NCI-H510A (cell line): ENCODE results near the gene CD99L2.

Experiments used
- DNase-seq: peaks from one replicate; lab custom pipeline; 2025; lab: John Stamatoyannopoulos, UW

Gene CD99L2, protein sequence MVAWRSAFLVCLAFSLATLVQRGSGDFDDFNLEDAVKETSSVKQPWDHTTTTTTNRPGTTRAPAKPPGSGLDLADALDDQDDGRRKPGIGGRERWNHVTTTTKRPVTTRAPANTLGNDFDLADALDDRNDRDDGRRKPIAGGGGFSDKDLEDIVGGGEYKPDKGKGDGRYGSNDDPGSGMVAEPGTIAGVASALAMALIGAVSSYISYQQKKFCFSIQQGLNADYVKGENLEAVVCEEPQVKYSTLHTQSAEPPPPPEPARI

DNA sequence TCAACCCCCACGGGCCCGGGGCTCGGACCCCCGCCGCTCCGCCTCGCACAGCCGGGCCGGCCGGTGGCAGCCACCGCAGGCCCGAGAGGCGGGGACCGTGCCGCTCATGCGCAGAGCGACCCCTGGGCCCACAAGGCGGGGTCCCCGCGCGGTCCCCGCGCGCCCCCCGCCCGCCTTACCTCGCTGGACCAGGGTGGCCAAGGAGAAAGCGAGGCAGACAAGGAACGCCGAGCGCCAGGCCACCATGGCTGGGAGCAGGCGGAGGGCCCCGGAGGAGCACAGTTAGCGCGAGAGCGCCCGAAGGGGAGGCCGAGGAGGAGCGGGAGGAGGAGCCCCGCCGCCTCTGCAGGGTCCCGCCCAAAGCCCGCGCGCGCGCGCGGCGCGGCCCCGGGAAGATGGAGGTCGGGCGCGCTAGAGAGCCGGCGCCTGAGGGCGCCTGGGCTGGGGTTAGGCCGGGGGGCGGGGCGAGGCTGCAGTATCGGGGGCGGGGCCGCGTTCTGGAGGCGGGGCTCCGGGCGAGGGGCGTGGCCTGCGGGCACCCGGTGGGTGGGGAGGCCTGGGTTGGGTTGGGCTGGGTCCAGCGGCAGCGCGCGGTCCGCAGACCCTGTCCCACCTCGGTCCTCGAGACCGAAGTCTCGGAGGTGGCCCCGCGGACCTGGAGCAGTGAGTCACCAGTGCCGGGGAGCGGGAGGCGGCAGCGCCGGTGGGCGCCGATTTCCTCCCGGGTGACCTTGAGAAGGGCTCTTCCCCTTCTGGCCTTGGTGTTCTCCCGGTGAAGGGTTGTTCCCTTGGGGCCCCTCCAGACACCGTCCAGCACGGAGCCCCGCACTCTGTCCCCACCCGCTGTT is at the start of gene CD99L2:
TSS of gene CD99L2 (minus strand) at position 326 of the 848 bp plus-strand sequence. CDS start at position 246, 80 bp downstream.
- DNase-seq, result peak; percentile 67

DNA sequence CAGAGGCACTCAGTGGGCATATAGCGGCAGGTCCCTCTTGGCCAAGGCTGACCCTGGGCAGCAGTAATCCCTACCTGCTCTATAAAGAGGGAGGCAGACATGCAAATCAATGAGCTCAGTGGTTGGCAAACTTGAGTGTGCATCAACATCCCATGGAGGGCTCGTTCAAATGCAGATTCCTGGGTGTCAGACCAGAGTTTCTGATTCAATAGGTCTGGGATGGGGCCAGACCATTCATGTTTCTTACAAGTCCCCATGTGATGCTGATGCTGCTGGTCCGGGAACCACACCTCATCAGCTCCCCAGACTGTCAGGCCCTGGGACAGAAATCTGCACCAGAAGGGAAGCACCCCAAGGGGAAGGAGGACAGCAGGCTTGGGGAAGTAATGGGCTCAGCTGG is 45.8 kb upstream of the CD99L2 start:
- no peak for DNase-seq

DNA sequence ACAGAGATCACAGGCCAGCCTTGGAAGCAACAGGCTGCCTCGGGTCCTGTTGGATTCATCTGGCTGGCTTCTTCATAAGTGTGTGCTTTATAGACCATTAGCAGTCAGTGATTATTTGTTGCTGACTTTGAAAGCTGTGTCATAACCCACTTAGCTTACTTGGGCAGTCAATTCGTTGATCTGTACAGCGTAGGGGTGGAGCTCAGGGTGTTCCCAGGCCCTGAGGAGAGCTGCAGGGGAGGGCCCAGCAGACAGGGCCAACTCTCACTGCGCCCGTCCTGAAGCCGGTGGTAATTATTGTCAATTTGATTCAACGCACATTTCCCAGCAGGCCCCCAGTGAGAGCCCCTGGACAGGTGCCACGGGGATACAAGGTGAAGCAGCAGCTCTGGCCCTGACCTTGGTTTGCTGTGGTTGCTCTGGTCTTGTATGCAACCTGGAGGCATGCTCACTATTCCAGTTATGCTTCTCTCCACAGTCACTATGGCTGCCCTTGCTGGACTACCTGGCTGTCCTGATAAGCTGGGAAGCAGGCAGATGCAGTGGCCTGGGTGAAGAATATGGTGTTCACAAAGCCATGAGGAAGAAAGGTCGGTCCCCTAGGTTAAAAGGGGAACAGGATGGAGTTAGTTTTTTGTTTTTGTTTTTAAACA is 44.6 kb upstream of the CD99L2 start:
- peak; percentile 34 for DNase-seq

DNA sequence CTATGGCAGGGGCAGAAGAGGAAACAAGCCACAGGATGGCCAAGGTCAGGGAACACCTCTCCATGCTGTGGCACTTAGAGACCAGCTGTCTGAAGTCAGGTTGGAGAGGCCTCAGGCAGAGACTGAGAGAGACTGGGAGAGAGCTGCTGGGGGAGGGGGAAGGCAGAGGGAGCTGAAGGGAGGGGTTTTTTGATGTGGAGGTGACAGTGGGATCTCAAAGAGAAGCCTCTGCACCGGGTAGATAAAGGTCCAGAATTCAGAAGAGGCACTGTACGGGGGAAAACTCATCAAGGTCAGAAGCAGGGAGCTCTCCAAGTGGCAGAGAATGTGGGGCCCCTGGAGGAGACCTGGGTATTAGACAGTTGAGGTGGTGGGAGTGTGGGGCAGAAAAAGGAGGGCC is 43.1 kb upstream of the CD99L2 start:
- no peak for DNase-seq

DNA sequence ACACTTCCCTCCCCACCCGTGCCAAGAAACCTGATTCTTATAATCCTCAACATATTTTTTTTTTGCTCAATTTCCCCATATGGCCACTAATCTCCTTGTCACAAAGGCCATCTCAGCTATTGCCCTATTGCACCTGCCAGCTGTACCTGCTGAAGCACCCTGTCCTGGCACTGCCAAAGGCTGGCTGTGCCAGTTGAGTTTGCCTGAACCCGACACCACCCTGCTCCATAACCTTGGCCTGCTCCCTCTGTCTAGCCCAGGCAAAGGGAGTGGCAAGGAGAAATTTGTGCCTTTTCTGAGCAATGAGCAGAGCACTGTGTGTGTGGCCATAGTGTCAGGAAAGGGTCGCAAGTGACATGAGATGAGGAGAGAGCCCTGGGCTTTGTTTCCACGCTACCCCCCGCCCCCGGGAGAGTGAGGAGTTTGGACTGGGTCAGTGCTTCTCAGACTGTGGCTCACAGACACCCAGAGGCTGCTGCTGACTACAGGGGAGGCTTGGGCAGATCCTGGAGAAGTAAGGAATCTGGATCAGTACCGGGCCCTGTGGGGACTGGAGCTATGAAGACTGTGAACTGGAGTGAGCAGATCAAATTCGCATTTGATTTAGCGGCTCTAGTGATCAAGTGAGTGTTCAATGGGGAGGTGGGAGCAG is 42.5 kb upstream of the CD99L2 start:
- no peak for DNase-seq

DNA sequence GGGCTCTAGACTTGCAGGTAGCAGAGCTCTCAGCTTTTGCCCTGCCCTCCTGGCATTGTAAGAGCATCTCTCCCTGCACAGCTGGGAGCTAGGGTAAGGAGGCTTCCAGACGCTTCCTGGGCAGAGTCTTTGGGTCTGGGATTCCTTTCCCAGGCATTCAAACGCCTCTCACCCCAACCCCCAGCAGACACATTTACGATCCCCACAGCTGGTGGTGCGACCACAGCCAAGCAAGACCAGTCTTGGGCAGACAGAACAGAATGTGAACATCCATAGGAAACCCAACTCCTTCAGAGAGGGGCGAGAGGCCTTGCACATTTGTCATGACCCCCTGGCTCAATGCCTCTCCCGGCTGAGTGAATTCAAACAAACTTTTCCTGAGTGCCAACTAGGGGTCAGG is 38.1 kb upstream of the CD99L2 start:
- DNase-seq, result no peak

DNA sequence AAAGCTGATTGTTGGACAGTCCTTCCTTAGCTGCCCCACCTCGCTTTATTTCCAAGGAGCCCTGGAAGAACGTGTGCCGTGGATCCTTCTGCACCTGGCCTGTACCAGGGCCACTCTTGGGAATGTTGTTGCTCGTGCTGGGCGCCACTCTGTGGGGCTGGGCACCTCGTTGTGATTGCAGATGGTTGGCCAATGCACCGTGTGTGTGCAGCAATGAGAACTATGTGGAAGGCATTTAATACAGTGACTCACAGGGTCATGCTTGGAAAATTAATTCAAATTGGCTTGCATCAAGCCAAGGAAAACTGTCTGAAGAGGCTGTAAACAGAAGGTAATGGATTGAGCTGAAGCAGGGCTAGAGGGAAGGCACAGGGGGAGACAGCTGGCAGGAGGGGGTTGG is 37.0 kb upstream of the CD99L2 start:
- no peak for DNase-seq

DNA sequence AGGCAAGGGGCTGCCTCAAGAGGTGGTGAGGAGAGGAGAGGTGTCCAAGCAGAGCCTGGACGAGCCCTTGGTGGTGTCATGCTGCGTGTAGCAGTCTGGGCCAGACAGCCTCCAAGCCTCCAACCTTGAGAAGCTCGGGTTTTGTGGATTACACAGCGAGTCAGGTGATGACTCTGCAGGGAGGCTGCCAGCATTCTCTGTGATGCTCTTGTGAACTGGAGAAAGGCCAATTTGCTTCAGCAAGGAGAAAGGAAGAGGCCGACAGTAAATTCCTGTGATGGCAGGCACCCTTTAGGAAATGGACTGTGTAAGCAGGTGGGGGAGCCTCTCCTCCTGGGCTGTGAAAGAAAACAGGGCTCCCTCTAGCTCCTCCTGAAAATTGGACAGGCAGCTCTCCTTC is 36.0 kb upstream of the CD99L2 start:
- no peak for DNase-seq

DNA sequence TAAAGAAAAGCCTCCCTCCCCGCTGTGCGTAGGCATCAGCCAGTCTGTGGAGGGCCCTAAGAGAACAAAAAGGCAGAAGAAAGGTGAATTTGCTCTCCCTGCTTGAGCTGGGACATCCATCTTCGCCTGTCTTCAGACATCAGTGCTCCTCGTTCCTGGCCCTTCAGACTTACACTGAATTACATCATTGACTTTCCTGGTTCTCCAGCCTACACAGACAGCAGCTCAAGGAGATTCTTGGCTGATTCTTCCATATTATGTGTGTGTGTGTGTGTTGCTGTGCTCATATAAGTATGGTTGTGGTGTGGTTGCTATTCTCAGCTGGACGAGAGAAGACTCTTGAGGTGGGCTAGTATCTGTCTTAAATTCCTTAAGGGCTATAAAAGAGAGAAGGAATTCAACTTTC is 35.5 kb upstream of the CD99L2 start:
- no peak for DNase-seq

DNA sequence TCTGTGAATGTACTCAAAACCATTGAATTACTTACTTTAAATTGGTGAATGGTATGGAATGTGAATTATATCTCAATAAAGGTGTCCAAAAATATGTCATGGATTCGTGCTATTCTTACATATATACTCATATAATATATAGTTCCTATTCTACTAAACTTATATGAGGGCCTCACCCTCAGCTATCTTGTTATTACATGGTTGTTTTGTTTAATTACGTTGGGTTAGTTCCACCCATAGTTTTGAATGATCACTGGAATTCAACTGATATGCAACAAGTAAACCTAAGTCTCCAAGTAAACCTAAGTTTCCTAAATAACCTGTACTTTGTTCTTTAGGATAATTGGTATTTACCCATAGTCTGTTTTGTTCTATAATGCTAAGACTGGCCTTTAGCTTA is 30.6 kb upstream of the CD99L2 start:
- DNase-seq, result no peak

DNA sequence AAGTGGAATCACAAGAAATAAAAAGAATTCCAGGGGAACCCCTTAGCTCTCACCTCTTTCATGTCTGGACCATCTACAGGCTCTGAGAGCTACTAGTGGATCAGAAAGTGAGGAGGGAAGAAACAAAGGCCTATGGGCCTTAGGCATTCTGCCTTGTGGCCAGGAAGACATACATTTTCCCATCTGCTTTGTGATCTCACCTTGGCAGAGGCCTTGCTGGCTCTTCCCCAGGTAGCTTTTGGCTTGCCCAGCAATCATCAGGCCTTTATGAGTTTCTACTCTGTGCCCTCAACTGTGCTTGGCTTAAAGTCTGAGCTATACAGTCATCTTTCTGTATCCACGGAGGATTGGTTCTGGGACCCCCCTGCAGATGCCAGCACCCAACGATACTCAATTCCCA is 28.3 kb upstream of the CD99L2 start:
- no peak for DNase-seq

DNA sequence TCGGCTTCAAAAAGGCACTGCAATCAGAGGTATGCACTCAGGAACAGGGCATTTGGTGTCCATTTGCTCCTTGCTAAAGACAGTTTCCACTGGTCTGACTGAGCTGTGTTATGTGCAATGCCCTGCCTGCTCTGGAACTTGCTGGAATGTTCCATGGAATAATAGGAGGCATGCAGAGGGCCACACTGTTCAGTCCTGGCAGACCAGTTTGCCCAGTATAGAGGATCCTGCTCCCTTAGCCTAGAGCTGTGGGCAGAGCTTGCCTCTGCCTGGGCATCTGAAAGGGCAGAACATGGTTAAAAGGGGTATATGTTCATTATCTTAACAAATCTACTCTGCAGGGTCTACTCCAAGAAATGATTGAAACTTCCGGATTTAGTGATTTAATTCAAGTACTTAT is 27.8 kb upstream of the CD99L2 start:
- no peak for DNase-seq

DNA sequence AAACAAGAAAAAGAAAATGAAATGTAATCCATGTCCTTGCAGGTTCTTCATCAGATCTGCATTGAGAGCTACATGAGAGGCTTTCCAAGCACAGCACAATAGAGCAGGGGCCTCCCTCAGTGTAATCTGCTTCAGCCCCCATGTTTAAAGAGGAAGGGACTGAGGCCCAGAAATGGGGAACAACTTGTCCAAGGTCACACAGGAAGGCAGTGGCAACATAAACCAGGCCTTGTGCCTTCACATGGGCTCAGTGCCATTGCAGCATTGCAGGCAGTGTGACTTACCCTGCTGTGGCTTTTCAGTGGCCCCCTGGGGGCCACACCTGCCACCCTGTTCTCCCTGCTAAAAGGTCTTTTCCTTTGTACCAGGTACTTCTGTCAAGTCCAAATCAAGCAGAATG is 20.9 kb upstream of the CD99L2 start:
- no peak for DNase-seq

DNA sequence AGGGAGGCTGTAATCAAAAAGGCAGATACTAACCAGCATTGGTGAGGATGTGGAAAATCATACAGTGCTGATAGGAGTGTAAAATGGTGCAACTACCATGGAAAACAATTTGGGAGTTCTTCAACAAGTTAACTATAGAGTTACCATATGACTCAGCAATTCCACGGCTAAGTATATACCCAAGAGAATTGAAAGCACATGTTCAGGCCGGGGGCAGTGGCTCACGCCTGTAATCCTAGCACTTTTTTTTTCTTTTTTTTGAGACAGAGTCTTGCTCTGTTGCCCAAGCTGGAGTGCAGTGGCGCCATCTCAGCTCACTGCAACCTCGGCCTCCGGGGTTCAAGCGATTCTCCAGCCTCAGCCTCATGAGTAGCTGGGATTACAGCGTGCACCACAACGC is 15.0 kb upstream of the CD99L2 start:
- DNase-seq, result no peak

DNA sequence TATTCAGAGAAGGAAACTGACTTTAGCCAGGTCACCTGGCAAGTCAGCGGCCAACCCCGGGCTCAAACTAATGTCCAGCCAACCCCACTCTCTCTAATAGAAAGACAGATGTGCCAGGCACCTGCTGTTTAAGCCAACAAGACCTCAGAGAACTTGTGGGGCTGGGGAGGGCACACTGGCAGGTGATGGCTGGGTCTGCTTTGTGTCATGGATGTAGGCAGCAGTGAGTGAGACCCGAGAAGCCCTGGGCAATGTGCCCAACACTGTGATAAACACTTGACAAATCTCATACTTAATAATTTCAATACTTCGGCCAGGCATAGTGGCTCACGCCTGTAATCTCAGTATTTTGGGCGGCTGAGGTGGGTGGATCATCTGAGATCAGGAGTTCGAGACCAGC is 9.0 kb upstream of the CD99L2 start:
- DNase-seq, result peak; percentile 18

DNA sequence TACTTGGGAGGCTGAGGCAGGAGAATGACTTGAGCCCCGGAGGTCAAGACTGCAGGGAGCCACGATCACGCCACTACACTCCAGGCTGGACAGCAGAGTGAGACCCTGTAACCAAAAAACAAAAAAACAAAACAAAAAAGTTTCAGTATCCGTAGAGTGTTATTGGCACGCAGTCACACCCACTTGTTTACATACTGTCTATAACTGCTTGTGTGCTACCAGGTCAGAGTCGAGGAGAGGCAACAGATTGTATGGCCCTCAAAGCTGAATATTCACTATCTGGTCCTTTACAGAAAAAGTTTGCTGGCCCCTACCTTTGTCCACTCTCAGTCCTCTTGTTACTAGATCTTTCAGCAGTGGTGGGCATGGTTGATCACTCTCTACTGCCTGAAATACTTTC is 8.2 kb upstream of the CD99L2 start:
- no peak for DNase-seq

DNA sequence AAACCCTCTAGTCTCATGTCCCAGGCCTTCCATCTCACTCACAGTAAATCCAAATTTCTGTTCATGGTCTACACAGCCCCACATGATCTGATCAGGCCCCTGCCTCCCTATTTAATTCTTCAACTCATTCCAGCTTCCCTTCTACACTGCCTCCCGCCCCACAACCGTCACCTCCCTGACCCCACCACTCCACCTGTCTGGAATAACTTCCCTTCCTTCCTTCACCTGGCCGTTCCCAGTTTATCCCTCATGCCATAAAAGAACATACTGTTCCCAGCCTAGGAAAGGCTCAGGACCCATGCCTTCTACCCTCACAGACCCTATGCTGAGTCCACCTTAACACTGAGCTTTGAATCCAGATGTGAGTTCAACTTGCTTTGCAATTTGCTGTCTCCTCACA is 6.8 kb upstream of the CD99L2 start:
- DNase-seq, result no peak

DNA sequence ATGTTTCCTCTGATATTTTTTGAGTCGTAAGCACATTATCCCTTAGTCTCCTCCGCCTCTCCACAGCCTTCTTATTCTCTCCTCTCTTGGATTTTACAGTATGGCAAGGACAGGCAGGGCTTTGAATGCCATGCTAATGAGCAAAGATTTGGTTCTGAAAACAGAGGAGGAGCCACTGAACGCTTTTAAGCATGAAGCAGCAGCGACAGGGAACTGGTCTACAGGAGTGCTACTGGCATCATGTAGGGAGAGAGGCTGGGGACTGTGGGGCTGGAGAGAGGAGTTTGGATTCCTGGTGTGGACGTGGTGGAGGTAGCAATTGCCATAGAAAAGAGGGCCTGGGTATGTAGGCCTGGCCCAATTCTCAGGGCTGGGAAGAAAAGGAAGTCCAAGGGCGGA is 4.6 kb upstream of the CD99L2 start:
- DNase-seq, result peak; percentile 2

DNA sequence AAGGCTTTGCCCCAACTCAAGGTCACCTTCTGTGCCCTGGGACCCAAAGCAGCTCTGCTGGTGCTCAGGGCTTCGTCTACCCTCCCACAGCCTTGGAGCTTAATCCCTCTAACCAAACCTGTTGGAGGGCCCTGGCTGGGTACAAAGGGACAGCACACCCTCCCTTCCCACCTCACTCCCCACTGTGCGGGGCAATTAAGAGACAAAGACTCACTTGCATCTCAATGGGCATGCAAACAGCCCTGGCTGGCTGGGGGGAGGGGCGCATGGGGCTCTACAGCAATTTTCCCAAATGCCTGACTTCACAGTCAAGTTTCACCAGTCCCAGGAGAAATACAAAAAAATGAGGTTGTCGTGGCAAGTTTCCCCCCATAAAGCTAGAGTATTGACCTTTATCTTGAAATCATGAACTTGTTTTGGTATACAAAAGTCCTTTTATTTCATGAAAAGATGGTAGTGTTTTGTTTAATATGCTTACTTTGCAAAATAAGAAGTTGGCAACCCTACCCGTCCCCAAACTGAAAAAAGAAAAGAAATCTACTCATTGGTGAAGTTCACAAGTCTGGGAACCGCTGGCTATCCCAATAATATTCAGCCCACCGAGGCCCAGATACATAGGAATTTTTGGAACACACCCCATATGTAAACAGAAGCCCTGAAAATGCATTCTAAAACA is 4.1 kb upstream of the CD99L2 start:
- DNase-seq, result peak; percentile 76

DNA sequence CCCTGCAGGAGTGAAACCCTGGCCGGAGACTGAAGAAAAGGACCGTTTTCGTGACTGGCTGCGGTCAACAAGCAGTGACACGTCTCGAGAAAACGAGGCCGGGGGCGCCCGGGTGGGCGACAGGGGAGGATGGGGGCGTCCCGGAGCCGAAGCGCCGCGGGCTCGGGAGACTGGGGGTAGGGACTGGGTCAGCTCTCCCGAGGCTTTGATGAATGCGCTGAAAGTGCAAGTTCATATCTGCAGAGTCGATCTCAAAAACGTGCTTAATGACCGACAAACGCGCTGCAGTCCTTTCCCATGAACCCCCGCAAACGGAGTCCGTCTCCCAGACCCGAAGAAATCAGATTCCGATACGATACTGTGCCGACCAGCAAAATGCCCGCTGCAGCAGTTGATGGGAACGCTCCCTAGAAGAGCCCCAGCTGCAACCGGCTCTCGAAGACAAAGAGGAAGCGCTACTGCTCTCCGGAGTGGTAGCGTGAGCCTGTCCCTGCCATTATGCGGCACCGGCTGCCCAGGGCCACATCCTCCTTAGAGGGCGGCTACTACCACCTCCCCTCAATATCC is 806 bp upstream of the CD99L2 start:
- DNase-seq, result peak; percentile 33

DNA sequence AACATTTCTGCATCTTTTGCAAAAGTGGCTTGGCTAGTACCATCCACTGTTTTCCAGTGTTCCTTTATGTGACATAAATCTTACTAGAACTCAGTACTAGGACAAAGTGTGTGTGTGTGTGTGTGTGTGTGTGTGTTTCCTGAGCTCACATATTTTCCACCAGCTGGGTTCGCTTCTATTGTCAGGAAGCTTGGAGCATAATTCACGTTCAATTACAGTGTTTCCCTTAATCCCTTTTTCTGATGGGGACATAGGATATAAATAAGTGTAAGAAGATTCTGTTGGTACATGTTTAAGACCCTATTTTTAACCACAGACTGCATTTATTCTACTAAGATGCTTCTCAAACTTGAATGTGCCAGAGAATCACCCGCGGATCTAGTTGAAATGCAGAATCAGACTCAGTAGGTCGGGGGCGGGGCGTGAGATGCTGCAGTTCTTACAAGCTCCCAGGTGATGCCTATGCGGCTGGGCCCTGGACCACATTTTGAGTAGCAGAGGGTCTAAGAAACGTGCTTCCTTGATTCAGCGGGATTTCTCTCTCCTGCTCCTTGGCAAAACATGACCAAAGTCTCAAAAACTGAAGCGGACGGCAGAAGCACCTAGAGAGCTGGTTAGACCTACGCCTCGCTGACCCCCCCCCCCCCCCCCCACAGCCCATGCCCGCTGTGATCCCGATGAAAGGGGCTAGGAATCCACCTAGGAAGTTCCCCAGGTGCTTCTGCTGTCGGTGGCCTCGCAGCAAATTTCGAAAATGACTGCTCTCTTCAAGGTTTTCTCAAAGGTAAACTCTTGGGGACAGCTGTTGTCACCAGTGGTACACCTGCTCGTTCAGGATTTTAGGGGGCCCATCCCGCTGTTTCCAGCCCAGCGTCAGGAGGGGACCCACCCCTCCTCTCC is 797 bp downstream of the CD99L2 start:
- peak; percentile 62 for DNase-seq
